B cell (primary cell): ENCODE results near the gene MYL6.

ENCODE experiments used
- EZH2 ChIP-seq: IDR thresholded peaks from 2 replicates; pipeline ENCODE4 v1.6.1; 2012; ENCODE audit warnings: borderline replicate concordance, low read depth, mild to moderate bottlenecking, moderate library complexity, low read length; ENCODE audit not compliant: insufficient read depth, poor library complexity, severe bottlenecking
- TF ChIP-seq, protein P1 (sequence below): fragments of 200-600 bp; IDR thresholded peaks from one replicate; pipeline ENCODE4 v1.8.0; 2022; ENCODE audit warnings: antibody characterized with exemption, mild to moderate bottlenecking

- TF ChIP-seq, protein P1, sequence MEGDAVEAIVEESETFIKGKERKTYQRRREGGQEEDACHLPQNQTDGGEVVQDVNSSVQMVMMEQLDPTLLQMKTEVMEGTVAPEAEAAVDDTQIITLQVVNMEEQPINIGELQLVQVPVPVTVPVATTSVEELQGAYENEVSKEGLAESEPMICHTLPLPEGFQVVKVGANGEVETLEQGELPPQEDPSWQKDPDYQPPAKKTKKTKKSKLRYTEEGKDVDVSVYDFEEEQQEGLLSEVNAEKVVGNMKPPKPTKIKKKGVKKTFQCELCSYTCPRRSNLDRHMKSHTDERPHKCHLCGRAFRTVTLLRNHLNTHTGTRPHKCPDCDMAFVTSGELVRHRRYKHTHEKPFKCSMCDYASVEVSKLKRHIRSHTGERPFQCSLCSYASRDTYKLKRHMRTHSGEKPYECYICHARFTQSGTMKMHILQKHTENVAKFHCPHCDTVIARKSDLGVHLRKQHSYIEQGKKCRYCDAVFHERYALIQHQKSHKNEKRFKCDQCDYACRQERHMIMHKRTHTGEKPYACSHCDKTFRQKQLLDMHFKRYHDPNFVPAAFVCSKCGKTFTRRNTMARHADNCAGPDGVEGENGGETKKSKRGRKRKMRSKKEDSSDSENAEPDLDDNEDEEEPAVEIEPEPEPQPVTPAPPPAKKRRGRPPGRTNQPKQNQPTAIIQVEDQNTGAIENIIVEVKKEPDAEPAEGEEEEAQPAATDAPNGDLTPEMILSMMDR, result no peak
- TF ChIP-seq EZH2, result no peak
Measured at GRCh38 chr12:56114084-56114483, 44.1 kb upstream of the MYL6 start.
